ENCODE results near the gene ERI3.

- TF ChIP-seq CTCF (IDR thresholded peaks at IDR 0.05) (no peak), POLR2AphosphoS5 (IDR thresholded peaks at IDR 0.05) (no peak)
These were observed 135.8 kb downstream of the ERI3 start for GRCh38 chr1:44219301-44219626.
